Loucy (cell line): Measurements from ENCODE around the gene C16orf95.

Source experiments
- H2AFZ ChIP-seq: fragments of 200-600 bp; sonication (generic); 2 replicates; pipeline ENCODE4 v1.6.0; 2016; ENCODE audit warnings: antibody characterized with exemption, mild to moderate bottlenecking, low read length, moderate library complexity
- H3F3A ChIP-seq: fragments of 200-600 bp; 2 replicates; pipeline ENCODE4 v1.6.0; 2016; ENCODE audit warnings: antibody characterized with exemption, low read depth, mild to moderate bottlenecking
- H3K27me3 ChIP-seq: fragments of 200-600 bp; sonication (generic); 2 replicates; pipeline ENCODE4 v1.6.1; 2014; ENCODE audit warnings: low read length, mild to moderate bottlenecking; ENCODE audit not compliant: insufficient read depth, poor library complexity, severe bottlenecking
- H3K36me3 ChIP-seq: fragments of 200-600 bp; sonication (generic); 2 replicates; pipeline ENCODE4 v1.6.1; 2016; ENCODE audit warnings: low read length; ENCODE audit not compliant: insufficient read depth
- H3K4me1 ChIP-seq: fragments of 200-600 bp; sonication (generic); 2 replicates; pipeline ENCODE4 v1.5.1; 2014; ENCODE audit warnings: low read length, mild to moderate bottlenecking; ENCODE audit not compliant: insufficient read depth, poor library complexity, severe bottlenecking
- H3K4me2 ChIP-seq: fragments of 200-600 bp; sonication (generic); 2 replicates; pipeline ENCODE4 v1.6.0; 2014; ENCODE audit warnings: antibody characterized with exemption, low read length, low read depth, mild to moderate bottlenecking; ENCODE audit not compliant: poor library complexity, severe bottlenecking
- H3K4me3 ChIP-seq: fragments of 200-600 bp; sonication (generic); 2 replicates; pipeline ENCODE4 v1.5.1; 2014; ENCODE audit warnings: low read length, mild to moderate bottlenecking, mixed read lengths; ENCODE audit not compliant: poor library complexity, severe bottlenecking
- H3K79me2 ChIP-seq: fragments of 200-600 bp; sonication (generic); 2 replicates; pipeline ENCODE4 v1.6.1; 2014; ENCODE audit warnings: low read length; ENCODE audit not compliant: insufficient read depth
- H3K9ac ChIP-seq: fragments of 200-600 bp; sonication (generic); 2 replicates; pipeline ENCODE4 v1.6.0; 2014; ENCODE audit warnings: mild to moderate bottlenecking, low read depth, low read length, moderate library complexity; ENCODE audit not compliant: poor library complexity, severe bottlenecking
- H3K9me2 ChIP-seq: fragments of 200-600 bp; sonication (generic); replicated peaks from 2 replicates; pipeline ENCODE4 v1.6.1; 2016; ENCODE audit warnings: low read depth, low read length, mixed read lengths
- H3K9me3 ChIP-seq: fragments of 200-600 bp; sonication (generic); 2 replicates; pipeline ENCODE4 v1.6.1; 2014; ENCODE audit warnings: mild to moderate bottlenecking, antibody characterized with exemption, low read length, low read depth; ENCODE audit not compliant: insufficient read depth
- H4K20me1 ChIP-seq: fragments of 200-600 bp; sonication (generic); 2 replicates; pipeline ENCODE4 v1.6.0; 2014; ENCODE audit warnings: antibody characterized with exemption, low read length, mild to moderate bottlenecking; ENCODE audit not compliant: insufficient read depth, poor library complexity, severe bottlenecking
- EZH2phosphoT487 ChIP-seq: fragments of 200-600 bp; IDR thresholded peaks from 2 replicates; pipeline ENCODE4 v1.6.1; 2018; ENCODE audit warnings: antibody characterized with exemption, mild to moderate bottlenecking, moderate library complexity, borderline replicate concordance
- TF ChIP-seq, protein P1 (sequence below): fragments of 200-600 bp; sonication (generic); conservative IDR thresholded peaks from 2 replicates; pipeline ENCODE4 v1.5.1; 2014; ENCODE audit warnings: mild to moderate bottlenecking, antibody characterized with exemption, low read length

Gene C16orf95

DNA sequence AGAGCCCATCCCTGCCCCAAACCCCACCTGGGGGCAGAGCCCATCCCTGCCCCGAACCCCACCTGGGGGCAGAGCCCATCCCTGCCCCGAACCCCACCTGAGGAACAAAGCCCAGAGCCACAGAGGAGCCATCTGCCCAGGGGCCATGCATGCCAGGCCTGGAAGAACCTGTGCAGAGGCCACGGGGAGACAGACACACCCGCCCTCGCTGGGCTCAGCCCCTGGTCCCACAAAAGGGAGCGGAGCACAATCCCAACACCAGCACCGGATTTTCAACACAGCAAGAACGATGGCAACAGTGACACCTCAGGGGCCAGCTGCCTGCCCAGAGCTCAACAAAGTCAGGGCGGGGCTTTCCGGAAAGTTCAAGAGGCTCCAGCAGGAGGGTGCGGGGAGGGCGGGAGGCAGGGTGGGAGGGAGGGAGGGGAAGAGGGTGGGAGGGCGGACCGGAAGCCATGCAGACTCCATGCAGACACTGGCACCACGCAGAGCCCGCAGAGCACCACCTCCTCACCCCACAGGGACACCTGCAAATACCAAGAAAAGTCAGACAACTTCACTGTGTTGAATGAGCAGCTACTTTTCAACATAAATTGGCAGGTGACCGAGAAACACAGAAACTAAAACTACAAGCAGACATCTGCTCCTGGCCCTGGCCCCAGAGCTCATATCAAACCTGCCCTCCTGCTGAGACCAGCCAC, 27.9 kb upstream of the C16orf95 start:
- H3K79me2 ChIP-seq: no peaks in the 10 kb centered on the region
- H2AFZ ChIP-seq: no peak overlapping the region
- H3K27me3 ChIP-seq: no peaks in the 10 kb centered on the region
- no peaks in the 10 kb centered on the region for H3K9me3 ChIP-seq
- no peak overlapping the region for H3K9ac ChIP-seq
- TF ChIP-seq, protein P1, sequence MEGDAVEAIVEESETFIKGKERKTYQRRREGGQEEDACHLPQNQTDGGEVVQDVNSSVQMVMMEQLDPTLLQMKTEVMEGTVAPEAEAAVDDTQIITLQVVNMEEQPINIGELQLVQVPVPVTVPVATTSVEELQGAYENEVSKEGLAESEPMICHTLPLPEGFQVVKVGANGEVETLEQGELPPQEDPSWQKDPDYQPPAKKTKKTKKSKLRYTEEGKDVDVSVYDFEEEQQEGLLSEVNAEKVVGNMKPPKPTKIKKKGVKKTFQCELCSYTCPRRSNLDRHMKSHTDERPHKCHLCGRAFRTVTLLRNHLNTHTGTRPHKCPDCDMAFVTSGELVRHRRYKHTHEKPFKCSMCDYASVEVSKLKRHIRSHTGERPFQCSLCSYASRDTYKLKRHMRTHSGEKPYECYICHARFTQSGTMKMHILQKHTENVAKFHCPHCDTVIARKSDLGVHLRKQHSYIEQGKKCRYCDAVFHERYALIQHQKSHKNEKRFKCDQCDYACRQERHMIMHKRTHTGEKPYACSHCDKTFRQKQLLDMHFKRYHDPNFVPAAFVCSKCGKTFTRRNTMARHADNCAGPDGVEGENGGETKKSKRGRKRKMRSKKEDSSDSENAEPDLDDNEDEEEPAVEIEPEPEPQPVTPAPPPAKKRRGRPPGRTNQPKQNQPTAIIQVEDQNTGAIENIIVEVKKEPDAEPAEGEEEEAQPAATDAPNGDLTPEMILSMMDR: no peak
- no peak for TF ChIP-seq EZH2phosphoT487
- no peak overlapping the region for H3K4me2 ChIP-seq
- H3K4me1 ChIP-seq: no peaks in the 10 kb centered on the region
- H3K4me3 ChIP-seq: no peak overlapping the region
- H4K20me1 ChIP-seq: no peaks in the 10 kb centered on the region
- no peaks in the 10 kb centered on the region for H3F3A ChIP-seq
- H3K9me2 ChIP-seq: no peaks in the 10 kb centered on the region
- H3K36me3 ChIP-seq: peaks cover 32% of the 10 kb centered on the region; the same call in 1 of the 2 replicates

DNA sequence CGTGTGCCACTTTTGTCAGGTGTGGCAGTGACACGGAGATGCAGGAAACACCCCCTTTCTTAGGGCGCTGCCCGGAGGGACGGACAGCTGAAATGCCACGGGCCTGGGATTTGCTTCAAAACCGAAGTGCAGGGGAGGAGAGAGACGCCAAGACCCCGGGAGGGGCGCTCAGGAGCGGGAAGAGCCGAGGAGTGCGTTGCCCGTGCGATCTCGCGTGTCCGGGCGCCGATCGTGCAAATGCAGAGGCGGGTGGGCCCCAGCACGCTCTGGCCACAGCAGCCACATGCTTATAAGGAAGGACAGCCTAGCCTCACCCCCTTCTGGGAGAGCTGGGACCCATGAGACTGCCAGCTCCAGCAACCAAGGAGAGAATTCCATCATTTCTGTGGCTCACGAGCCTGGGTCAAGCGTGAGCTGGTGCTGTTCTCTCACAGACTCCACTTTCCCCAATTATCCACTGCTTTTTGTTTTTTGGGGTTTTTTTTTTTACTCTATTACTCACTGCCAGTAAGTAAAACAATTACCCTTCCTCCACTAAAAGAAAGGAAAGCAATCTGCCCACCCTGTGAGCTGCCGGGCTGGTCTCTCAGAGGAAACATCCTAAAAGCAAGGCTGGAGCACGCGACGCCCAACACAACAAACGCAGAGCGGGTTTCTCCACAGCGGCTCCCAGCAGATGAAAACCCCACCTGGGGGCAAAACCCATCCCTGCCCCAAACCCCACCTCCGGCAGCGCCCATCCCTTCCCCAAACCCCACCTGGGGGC, 27.2 kb upstream of the C16orf95 start:
- H3K36me3 ChIP-seq: peaks cover 36% of the 10 kb centered on the region; the same call in 1 of the 2 replicates
- TF ChIP-seq, protein P1: no peak
- TF ChIP-seq EZH2phosphoT487: no peak
- H3K9ac ChIP-seq: no peak overlapping the region
- no peaks in the 10 kb centered on the region for H3F3A ChIP-seq
- H3K4me2 ChIP-seq: no peak overlapping the region
- H3K27me3 ChIP-seq: no peaks in the 10 kb centered on the region
- H3K79me2 ChIP-seq: no peaks in the 10 kb centered on the region
- no peaks in the 10 kb centered on the region for H3K4me1 ChIP-seq
- no peak overlapping the region for H3K4me3 ChIP-seq
- no peaks in the 10 kb centered on the region for H4K20me1 ChIP-seq
- no peak overlapping the region for H2AFZ ChIP-seq
- H3K9me2 ChIP-seq: no peaks in the 10 kb centered on the region
- no peaks in the 10 kb centered on the region for H3K9me3 ChIP-seq

DNA sequence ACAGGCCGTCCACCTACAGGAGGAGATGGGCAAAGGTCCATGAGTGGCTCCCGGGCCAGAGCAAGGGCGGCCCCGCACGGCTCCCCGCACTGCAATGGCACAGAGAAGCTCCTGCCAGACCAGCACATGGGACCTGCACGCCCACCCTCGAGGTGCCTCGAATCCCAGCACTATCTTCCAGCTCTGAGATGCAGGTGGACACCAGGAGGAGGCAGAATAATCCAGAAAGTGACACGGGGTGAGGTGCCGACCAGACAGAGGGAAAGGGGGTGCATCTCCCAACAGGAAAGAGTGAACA, 26.5 kb upstream of the C16orf95 start:
- H2AFZ ChIP-seq: no peak overlapping the region
- H3K4me2 ChIP-seq: no peak overlapping the region
- no peaks in the 10 kb centered on the region for H3F3A ChIP-seq
- peaks cover 42% of the 10 kb centered on the region; the same call in 1 of the 2 replicates for H3K36me3 ChIP-seq
- no peaks in the 10 kb centered on the region for H4K20me1 ChIP-seq
- H3K9me2 ChIP-seq: no peaks in the 10 kb centered on the region
- no peak for TF ChIP-seq EZH2phosphoT487
- TF ChIP-seq, protein P1: no peak
- H3K9me3 ChIP-seq: no peaks in the 10 kb centered on the region
- H3K4me3 ChIP-seq: no peak overlapping the region
- H3K9ac ChIP-seq: no peak overlapping the region
- no peaks in the 10 kb centered on the region for H3K27me3 ChIP-seq
- no peaks in the 10 kb centered on the region for H3K4me1 ChIP-seq
- no peaks in the 10 kb centered on the region for H3K79me2 ChIP-seq
